LNCAP (cell line): ENCODE results near the gene LDB3.

ENCODE experiments used
- CTCF ChIP-seq: fragments of 450-650 bp; IDR thresholded peaks from 2 replicates; pipeline ENCODE4 v1.5.1; 2017; ENCODE audit warnings: mild to moderate bottlenecking

The LDB3 gene

DNA sequence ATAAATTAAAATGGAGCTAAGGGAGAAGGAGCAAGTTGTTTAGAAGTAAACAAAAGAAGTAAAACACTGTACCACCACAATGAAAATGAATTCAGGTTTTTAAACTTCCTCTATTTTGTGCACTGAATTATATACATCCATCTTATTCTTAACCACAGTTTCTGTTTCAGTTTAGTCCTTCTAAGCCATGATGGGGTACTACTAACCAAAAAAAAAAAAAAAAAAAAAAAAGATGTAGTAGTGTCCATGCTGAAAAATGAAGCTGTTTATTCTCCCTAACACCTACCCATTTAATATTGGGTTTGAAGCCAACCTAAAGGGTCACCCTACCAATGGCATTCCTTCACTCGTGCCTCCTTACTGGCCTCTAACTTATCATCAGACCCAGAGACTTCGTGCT is 84.7 kb downstream of the LDB3 start:
- TF ChIP-seq CTCF = no peak

GRCh38 chr10:86753638-86754434 is 85.5 kb downstream of the LDB3 start:
- no peak for TF ChIP-seq CTCF

GRCh38 chr10:86755454-86755739 is 87.1 kb downstream of the LDB3 start:
- no peak for TF ChIP-seq CTCF

DNA sequence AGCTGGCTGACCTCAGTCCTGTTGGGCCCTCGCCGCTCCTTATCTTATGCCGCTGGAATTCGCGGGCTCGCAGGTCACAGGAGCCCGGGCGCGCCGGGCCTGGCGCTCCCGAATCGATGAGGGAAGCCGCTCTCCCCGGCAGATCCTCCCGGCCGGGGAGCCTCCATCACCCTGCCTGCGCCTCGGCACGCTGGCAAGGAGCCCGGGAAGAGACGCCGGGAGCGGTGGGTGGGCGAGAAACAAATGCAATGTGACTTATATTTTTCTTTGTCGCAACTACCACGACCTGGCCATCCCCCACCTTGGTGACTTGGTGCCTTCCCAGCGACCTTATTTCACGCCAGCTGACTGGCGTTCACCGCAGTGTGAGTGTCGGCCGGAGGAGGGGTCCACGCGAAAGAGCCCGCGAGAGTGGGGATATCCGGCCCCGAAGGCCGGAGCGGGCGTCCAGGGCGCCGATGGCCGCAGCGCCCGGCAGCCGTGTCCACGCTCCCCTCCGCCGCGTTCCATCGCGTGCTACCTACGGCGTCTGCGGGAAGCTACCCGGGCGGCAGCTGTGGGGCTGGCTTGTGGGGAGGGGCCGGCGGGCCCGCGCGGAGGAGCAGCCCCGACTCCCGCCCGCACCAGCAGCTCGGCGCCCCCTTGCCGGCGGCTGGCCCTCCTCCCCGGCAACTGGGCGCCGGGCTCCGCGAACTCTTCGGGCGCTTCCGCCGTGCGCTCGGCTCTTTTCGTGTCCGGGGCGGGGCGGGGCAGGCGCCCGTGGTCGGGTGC is 87.6 kb downstream of the LDB3 start:
- TF ChIP-seq CTCF = no peak

DNA sequence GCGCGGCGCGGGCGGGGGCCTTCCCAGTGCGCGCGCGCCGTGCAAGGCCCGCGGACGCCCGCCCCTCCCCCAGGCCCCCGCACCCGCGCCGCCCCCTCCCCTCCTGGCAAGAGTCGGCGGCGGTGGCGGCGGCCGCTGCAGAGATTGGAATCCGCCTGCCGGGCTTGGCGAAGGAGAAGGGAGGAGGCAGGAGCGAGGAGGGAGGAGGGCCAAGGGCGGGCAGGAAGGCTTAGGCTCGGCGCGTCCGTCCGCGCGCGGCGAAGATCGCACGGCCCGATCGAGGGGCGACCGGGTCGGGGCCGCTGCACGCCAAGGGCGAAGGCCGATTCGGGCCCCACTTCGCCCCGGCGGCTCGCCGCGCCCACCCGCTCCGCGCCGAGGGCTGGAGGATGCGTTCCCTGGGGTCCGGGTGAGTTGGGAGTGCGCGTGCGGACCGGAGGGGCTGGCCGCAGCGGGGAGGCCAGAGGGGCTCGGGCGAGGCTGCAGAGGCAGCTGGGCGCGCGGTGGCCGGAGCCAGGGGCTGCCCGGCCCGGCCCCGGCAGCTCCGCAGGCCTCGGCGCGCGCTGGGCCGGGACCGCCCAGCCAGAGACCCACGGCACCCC is 88.3 kb downstream of the LDB3 start, which contains the start of gene BMPR1A:
BMPR1A (plus strand) TSS at position 109 of the 602 bp plus-strand sequence. CDS start 119,400 bp downstream, outside the sequence.
- no peak for TF ChIP-seq CTCF

DNA sequence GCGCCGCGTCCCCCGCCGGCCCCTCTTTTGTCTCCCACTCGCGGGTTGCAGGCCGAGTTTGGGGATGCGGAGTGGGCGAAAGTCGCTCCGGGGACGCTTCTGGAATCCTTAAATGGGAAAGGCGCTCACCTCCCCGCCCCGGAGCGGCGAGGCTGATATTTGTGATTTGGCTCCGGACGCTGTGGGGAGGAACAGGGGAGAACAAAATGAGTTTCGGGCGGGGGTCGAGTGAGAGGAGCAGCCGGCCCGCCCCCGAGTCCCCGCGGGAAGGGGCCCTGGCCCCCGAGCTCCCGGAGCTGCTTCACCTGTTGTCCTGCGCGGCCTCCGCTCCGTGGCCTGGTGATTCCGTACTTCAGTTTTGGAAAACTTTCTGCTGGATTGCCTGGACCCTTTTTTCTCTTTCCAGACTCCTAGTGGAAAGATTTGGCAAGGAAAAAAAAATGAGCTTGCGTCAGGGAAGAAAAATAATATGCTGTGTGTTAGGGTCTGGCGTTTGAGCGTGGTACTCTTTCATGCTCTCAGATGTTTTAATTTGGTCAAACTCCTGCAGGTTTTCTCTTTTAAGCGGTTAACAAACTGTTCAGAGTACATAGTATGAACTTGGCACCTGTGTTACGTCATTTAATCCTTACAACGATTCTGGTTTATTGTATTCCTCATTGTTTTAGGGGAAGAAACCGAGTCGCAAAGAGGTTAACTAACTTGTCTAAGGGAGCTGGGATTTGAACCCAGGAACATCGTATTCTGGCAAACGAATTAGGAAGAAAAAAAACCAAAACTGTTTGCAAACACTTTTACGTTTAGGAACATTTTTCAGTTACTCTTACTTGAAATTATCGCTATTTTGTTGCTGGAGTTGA is 89.0 kb downstream of the LDB3 start:
- no peak for TF ChIP-seq CTCF
